Measurements from ENCODE around the gene TMPRSS13.

The TMPRSS13 gene

DNA sequence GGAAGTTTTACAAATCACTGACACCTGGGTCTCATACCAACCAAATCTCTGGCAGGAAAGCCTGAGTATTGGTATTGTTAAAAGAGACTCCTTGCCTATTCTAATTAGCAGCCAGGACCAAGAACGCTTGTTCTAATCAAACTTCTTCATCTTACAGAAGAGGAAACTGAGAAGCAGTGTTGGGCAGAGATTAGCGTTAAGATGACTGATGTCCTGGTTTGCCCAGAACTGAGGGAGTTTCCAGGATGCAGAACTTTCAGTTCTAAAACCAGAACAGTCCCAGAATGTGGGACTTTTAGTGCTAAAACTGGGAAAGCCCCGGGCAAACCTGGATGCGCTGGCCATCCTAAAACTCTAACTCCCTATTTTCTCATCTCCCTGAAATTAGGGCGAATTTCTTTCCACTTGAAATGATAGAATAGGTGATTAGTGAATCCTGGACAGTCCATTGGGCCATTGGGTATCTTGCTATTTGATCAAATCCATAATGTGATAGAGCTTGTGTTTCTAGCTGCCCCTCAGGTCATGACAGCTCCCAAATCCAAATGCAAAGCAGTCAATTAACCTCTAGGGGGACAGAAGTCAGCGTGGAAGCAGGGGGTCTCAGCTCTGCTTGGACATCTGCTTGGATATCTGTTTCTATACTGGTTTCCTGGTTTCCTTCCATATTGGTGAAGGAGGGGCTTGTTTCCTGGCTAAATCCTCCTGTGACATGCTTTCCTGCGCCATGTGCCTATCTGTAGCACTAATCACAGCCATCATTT, 16.0 kb upstream of the TMPRSS13 start:
- peak; percentile 53 for DNase-seq
- no CpG with 5 or more reads among the region's 7 CpGs for WGBS (ENCODE audit: extremely low coverage, insufficient coverage, low lambda C conversion rate)

DNA sequence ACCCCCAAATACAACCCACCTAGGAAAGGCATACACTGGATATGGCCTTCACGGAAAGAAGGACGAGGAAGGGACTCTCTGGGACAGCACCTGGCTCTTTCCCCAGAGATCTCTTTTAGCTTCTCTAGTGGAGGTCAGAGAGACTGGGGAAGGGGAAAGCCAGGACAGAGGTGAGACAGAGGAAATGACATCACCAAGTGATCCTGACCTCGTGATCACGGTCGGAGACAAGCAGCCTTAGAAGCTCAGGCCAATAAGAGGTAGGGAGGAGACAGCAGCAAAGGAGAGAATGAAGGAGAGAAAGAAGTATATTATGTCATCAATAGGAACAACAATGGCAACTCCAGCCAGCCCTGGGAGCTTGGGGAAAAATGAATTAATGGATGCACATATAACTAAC, 15.4 kb upstream of the TMPRSS13 start:
- Histone ChIP-seq H3K4me2 (ENCODE audit: low read length) (no peak overlapping the region), H3K23ac (ENCODE audit: low read length) (no peak overlapping the region), H3K9ac (ENCODE audit: low read length) (no peak overlapping the region), H3K79me1 (ENCODE audit: low read length) (no peaks in the 10 kb centered on the region), H3K4me1 (ENCODE audit: control insufficient read depth, low read depth, low read length) (no peaks in the 10 kb centered on the region), H3K18ac (ENCODE audit: low read length) (no peak overlapping the region), H3K79me2 (ENCODE audit: control insufficient read depth, insufficient read depth, low read length) (no peaks in the 10 kb centered on the region), H3K56ac (ENCODE audit: low read length) (no peak overlapping the region), H2BK120ac (ENCODE audit: low read depth, low read length) (no peak overlapping the region), H2BK15ac (replicated peaks; ENCODE audit: low read depth) (no peak overlapping the region), H3K4me3 (ENCODE audit: low read length) (no peak overlapping the region), H3K36me3 (ENCODE audit: control insufficient read depth, insufficient read depth, low read length) (no peaks in the 10 kb centered on the region), H2AK5ac (ENCODE audit: low read length) (no peak overlapping the region), H4K8ac (ENCODE audit: low read depth, low read length) (no peak overlapping the region), H4K5ac (ENCODE audit: low read length) (no peak overlapping the region), H3K27me3 (ENCODE audit: insufficient read depth, low read length, poor library complexity) (no peaks in the 10 kb centered on the region), H3K4ac (ENCODE audit: low read depth, low read length) (no peak overlapping the region), H2BK5ac (ENCODE audit: low read length) (no peak overlapping the region), H3K27ac (ENCODE audit: low read depth, low read length) (no peak overlapping the region)
- no CpG with 5 or more reads among the region's 5 CpGs for WGBS (ENCODE audit: extremely low coverage, insufficient coverage, low lambda C conversion rate)
- no peak for DNase-seq

More for the DNA sequence above, 16.0 kb upstream of the TMPRSS13 start:
- Histone ChIP-seq H3K9ac (ENCODE audit: low read length) (no peak overlapping the region), H3K79me1 (ENCODE audit: low read length) (no peaks in the 10 kb centered on the region), H3K27ac (ENCODE audit: low read depth, low read length) (no peak overlapping the region), H3K18ac (ENCODE audit: low read length) (no peak overlapping the region), H3K36me3 (ENCODE audit: control insufficient read depth, insufficient read depth, low read length) (no peaks in the 10 kb centered on the region), H3K56ac (ENCODE audit: low read length) (no peak overlapping the region), H2AK5ac (ENCODE audit: low read length) (no peak overlapping the region), H2BK15ac (replicated peaks; ENCODE audit: low read depth) (no peak overlapping the region), H3K4me3 (ENCODE audit: low read length) (no peak overlapping the region), H3K4me2 (ENCODE audit: low read length) (no peak overlapping the region), H3K4ac (ENCODE audit: low read depth, low read length) (peak overlapping the region; percentile 19), H3K79me2 (ENCODE audit: control insufficient read depth, insufficient read depth, low read length) (no peaks in the 10 kb centered on the region), H3K27me3 (ENCODE audit: insufficient read depth, low read length, poor library complexity) (no peaks in the 10 kb centered on the region), H3K4me1 (ENCODE audit: control insufficient read depth, low read depth, low read length) (no peaks in the 10 kb centered on the region), H4K8ac (ENCODE audit: low read depth, low read length) (no peak overlapping the region), H3K23ac (ENCODE audit: low read length) (no peak overlapping the region), H2BK120ac (ENCODE audit: low read depth, low read length) (no peak overlapping the region), H4K5ac (ENCODE audit: low read length) (no peak overlapping the region), H2BK5ac (ENCODE audit: low read length) (no peak overlapping the region)

DNA sequence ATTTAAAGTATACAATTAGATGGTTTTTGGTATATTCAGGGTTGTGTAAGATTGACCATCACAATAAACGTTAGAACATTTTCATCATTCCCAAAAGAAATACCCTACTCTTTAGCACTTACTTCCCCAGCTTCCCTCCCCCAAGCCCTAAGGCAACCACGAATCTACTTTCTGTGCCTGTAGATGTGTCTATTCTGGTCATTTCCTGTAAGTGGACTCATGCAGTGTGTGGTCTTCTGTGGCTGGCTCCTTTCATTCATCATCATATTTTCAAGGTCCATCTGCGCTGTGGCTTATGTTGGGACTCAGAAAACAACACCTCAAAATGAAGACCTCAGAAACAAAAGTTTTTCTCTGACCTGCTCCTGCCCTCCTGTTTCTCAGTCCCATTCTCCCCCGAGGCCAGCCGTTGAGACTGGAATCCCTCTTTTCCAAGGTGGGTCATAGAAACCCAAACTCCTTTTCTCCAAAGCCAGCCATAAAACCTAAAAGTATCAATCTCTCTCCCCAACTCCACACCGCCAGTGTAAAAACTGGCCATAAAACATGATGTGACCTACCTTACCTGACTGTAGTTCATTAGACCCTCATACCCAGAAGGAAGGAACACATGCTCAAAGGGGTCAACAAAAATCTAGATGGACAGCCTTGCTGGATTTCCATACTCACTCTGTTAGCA, 12.9 kb upstream of the TMPRSS13 start:
- no peak overlapping the region for H3K4ac ChIP-seq (ENCODE audit: low read depth, low read length)
- no peak overlapping the region for H2BK15ac ChIP-seq (replicated peaks; ENCODE audit: low read depth)
- DNase-seq: no peak
- H4K8ac ChIP-seq (ENCODE audit: low read depth, low read length): no peak overlapping the region
- no CpG with 5 or more reads among the region's 6 CpGs for WGBS (ENCODE audit: extremely low coverage, insufficient coverage, low lambda C conversion rate)
- no peak overlapping the region for H2AK5ac ChIP-seq (ENCODE audit: low read length)
- no peak overlapping the region for H3K4me3 ChIP-seq (ENCODE audit: low read length)
- no peak overlapping the region for H2BK5ac ChIP-seq (ENCODE audit: low read length)
- no peak overlapping the region for H2BK120ac ChIP-seq (ENCODE audit: low read depth, low read length)
- no peaks in the 10 kb centered on the region for H3K79me1 ChIP-seq (ENCODE audit: low read length)
- no peaks in the 10 kb centered on the region for H3K79me2 ChIP-seq (ENCODE audit: control insufficient read depth, insufficient read depth, low read length)
- H3K56ac ChIP-seq (ENCODE audit: low read length): no peak overlapping the region
- H3K23ac ChIP-seq (ENCODE audit: low read length): no peak overlapping the region
- H3K18ac ChIP-seq (ENCODE audit: low read length): no peak overlapping the region
- no peak overlapping the region for H4K5ac ChIP-seq (ENCODE audit: low read length)
- no peaks in the 10 kb centered on the region for H3K36me3 ChIP-seq (ENCODE audit: control insufficient read depth, insufficient read depth, low read length)
- no peak overlapping the region for H3K27ac ChIP-seq (ENCODE audit: low read depth, low read length)
- no peaks in the 10 kb centered on the region for H3K27me3 ChIP-seq (ENCODE audit: insufficient read depth, low read length, poor library complexity)
- H3K4me1 ChIP-seq (ENCODE audit: control insufficient read depth, low read depth, low read length): no peaks in the 10 kb centered on the region
- H3K9ac ChIP-seq (ENCODE audit: low read length): no peak overlapping the region
- no peak overlapping the region for H3K4me2 ChIP-seq (ENCODE audit: low read length)

DNA sequence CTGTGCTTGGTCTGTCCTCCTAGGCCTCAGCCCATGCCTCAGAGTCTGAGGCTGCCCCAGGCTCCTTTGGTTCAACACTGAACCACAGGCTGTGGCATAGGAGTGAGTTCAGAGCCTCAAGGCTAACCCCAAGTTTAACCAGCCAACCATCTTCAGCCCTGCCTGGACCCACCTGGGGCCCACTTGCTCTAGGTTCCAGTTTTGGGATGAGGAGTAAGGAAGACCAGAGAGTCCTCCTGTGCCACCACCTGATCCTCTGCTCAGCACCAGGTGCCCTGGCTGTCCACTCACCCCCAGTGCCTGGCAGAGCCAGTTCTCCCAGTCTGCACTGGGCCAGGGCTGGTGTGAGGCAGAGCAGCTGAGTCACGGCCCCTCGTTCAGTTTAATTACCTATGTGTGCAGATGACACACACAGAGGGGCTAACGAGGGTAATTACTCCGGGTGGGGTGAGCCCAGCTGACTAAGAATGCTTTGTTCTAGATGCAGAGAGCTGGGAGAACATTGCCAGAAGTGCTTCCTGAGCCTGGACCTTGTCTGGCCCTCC, 12.0 kb upstream of the TMPRSS13 start:
- DNase-seq: no peak
- H3K9ac ChIP-seq (ENCODE audit: low read length): no peak overlapping the region
- H2AK5ac ChIP-seq (ENCODE audit: low read length): no peak overlapping the region
- H3K27ac ChIP-seq (ENCODE audit: low read depth, low read length): no peak overlapping the region
- H3K27me3 ChIP-seq (ENCODE audit: insufficient read depth, low read length, poor library complexity): no peaks in the 10 kb centered on the region
- H3K36me3 ChIP-seq (ENCODE audit: control insufficient read depth, insufficient read depth, low read length): no peaks in the 10 kb centered on the region
- no peak overlapping the region for H3K4ac ChIP-seq (ENCODE audit: low read depth, low read length)
- no peak overlapping the region for H3K18ac ChIP-seq (ENCODE audit: low read length)
- no peak overlapping the region for H3K23ac ChIP-seq (ENCODE audit: low read length)
- H3K4me3 ChIP-seq (ENCODE audit: low read length): no peak overlapping the region
- no peaks in the 10 kb centered on the region for H3K79me2 ChIP-seq (ENCODE audit: control insufficient read depth, insufficient read depth, low read length)
- H3K79me1 ChIP-seq (ENCODE audit: low read length): no peaks in the 10 kb centered on the region
- no peak overlapping the region for H4K5ac ChIP-seq (ENCODE audit: low read length)
- H3K56ac ChIP-seq (ENCODE audit: low read length): no peak overlapping the region
- H2BK5ac ChIP-seq (ENCODE audit: low read length): no peak overlapping the region
- no peak overlapping the region for H4K8ac ChIP-seq (ENCODE audit: low read depth, low read length)
- H3K4me1 ChIP-seq (ENCODE audit: control insufficient read depth, low read depth, low read length): no peaks in the 10 kb centered on the region
- no peak overlapping the region for H2BK15ac ChIP-seq (replicated peaks; ENCODE audit: low read depth)
- no CpG with 5 or more reads among the region's 4 CpGs for WGBS (ENCODE audit: extremely low coverage, insufficient coverage, low lambda C conversion rate)
- H3K4me2 ChIP-seq (ENCODE audit: low read length): no peak overlapping the region
- H2BK120ac ChIP-seq (ENCODE audit: low read depth, low read length): no peak overlapping the region

- Histone ChIP-seq H3K23ac (ENCODE audit: low read length) (no peak overlapping the region), H2AK5ac (ENCODE audit: low read length) (no peak overlapping the region), H3K4me1 (ENCODE audit: control insufficient read depth, low read depth, low read length) (no peaks in the 10 kb centered on the region), H3K27ac (ENCODE audit: low read depth, low read length) (no peak overlapping the region), H2BK120ac (ENCODE audit: low read depth, low read length) (no peak overlapping the region), H3K56ac (ENCODE audit: low read length) (no peak overlapping the region), H3K4me3 (ENCODE audit: low read length) (no peak overlapping the region), H3K79me1 (ENCODE audit: low read length) (no peaks in the 10 kb centered on the region), H3K79me2 (ENCODE audit: control insufficient read depth, insufficient read depth, low read length) (no peaks in the 10 kb centered on the region), H3K27me3 (ENCODE audit: insufficient read depth, low read length, poor library complexity) (no peaks in the 10 kb centered on the region), H4K5ac (ENCODE audit: low read length) (no peak overlapping the region), H3K4ac (ENCODE audit: low read depth, low read length) (no peak overlapping the region), H3K4me2 (ENCODE audit: low read length) (no peak overlapping the region), H3K36me3 (ENCODE audit: control insufficient read depth, insufficient read depth, low read length) (no peaks in the 10 kb centered on the region), H2BK5ac (ENCODE audit: low read length) (no peak overlapping the region), H2BK15ac (replicated peaks; ENCODE audit: low read depth) (no peak overlapping the region), H3K9ac (ENCODE audit: low read length) (no peak overlapping the region), H3K18ac (ENCODE audit: low read length) (no peak overlapping the region), H4K8ac (ENCODE audit: low read depth, low read length) (no peak overlapping the region)
- no CpG with 5 or more reads among the region's 8 CpGs for WGBS (ENCODE audit: extremely low coverage, insufficient coverage, low lambda C conversion rate)
- DNase-seq: no peak
Observed at GRCh38 chr11:117940736-117941135, 11.5 kb upstream of the TMPRSS13 start.
